ENCODE data around the gene LRRC38. TPM values are rescaled to one million over a fixed set of nuclear protein-coding genes. Genes with fewer than 3 reads are reported as not detected.
"Not testable (repeated sequence)": the region's sequence is repeated elsewhere in the genome, so short reads cannot be mapped to it uniquely, and the experiment has no call there.

LRRC38 gene
- total RNA-seq, 2 experiments from 2014 or later = not detected

DNA sequence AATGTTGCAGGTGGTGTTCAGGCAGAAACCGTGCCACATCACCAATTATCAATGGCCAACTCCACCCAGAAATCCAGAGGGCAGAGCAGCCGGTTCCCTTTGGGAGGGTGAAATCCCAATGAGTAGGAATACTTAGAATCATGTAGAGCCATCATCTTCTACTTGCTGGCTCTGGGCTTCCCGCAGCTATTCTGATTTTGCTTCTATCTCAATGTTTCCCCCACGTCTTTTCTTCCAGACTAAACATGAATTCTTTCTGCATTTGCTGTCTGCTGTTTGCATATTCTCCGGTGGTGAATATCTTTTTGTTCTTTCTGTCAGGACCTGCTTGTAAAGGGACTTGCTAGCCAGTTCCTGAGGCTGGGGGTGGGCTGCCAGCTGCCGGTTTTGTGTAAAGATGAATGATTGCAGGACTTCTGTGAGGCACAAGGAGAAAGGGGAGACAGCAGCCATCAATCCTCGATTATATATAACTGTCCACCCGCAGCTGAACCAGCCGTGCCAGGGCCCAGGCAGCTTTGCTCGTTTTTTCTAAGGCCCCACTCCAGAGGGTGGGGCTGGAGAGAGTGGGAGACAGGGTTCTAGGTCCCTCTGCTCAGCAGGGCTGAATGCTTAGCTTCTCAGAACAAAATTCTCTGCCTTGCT, 70.3 kb downstream of the LRRC38 start:
- Mint-ChIP-seq H3K27ac (no peak overlapping the region), H3K27me3 (peaks cover 2% of the 10 kb centered on the region), H3K4me3 (no peak overlapping the region), H3K36me3 (no peaks in the 10 kb centered on the region), H3K4me1 (ENCODE audit: low read depth) (no peaks in the 10 kb centered on the region), H3K9me3 (no peaks in the 10 kb centered on the region)
- POLR2A ChIA-PET = no interaction called here
- intact Hi-C loops (cut with micrococcal nuclease) = no loop called here
- no peak for DNase-seq
- CTCF ChIA-PET = no interaction called here

- H3K9me3 Mint-ChIP-seq; H3K4me3 Mint-ChIP-seq; CTCF ChIA-PET; H3K36me3 Mint-ChIP-seq; DNase-seq; H3K4me1 Mint-ChIP-seq (ENCODE audit: low read depth); H3K27ac Mint-ChIP-seq; intact Hi-C loops (cut with micrococcal nuclease); H3K27me3 Mint-ChIP-seq; POLR2A ChIA-PET: not testable (repeated sequence)
Observed at GRCh38 chr1:13439104-13439783, 74.6 kb downstream of the LRRC38 start.

- Mint-ChIP-seq H3K4me3 (no peak overlapping the region), H3K36me3 (no peaks in the 10 kb centered on the region), H3K9me3 (no peaks in the 10 kb centered on the region), H3K27me3 (no peaks in the 10 kb centered on the region), H3K27ac (no peak overlapping the region), H3K4me1 (ENCODE audit: low read depth) (no peaks in the 10 kb centered on the region)
- ChIA-PET POLR2A (no interaction called here), CTCF (no interaction called here)
- DNase-seq = no peak
- intact Hi-C loops (cut with micrococcal nuclease) = no loop called here
Observed at GRCh38 chr1:13435458-13435857, 78.3 kb downstream of the LRRC38 start.

DNA sequence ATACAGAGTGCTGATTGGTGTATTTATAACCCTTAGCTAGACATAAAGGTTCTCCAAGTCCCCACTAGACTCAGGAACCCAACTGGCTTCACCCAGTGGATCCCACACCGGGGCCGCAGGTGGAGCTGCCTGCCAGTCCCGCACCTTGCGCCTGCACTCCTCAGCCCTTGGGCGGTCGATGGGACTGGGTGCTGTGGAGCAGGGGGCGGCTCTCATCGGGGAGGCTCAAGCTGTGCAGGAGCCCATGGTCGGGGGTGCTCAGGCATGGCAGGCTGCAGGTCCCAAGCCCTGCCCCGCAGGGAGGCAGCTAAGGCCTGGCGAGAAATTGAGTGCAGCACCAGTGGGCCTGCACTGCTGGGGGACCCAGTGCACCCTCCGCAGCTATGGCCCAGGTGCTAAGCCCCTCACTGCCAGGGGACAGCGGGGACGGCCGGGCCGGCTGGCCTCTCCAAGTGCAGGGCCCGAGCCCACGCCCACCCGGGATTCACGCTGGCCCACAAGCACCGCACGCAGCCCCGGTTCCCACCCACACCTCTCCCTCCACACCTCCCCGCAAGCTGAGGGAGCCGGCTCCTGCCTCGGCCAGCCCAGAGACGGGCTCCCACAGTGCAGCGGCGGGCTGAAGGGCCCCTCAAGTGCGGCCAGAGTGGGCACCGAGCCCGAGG, 80.0 kb downstream of the LRRC38 start:
- H3K27ac Mint-ChIP-seq; H3K36me3 Mint-ChIP-seq; H3K27me3 Mint-ChIP-seq; DNase-seq; intact Hi-C loops (cut with micrococcal nuclease); CTCF ChIA-PET; POLR2A ChIA-PET; H3K4me3 Mint-ChIP-seq; H3K9me3 Mint-ChIP-seq; H3K4me1 Mint-ChIP-seq (ENCODE audit: low read depth): not testable (repeated sequence)

DNA sequence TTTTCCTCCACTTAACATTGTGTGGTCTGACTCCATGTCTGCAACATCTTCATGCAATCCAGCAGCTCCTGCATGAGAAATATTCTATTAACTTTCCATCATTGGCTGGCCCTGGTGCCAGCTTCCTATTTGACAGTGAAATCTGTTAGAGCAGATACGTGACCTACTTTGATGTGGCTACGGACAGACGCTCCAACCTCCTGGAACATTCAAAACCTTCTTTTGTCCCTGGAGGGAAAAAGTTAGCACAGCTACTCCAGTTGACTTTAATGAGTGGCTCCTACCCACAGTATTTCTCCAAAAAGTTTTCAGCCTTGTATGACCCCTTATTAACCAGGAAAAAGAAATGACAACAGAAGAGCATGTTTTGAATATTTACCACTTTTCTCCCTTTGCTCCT, 81.6 kb downstream of the LRRC38 start:
- Mint-ChIP-seq H3K36me3 (no peaks in the 10 kb centered on the region), H3K9me3 (no peaks in the 10 kb centered on the region), H3K27ac (no peak overlapping the region), H3K4me1 (ENCODE audit: low read depth) (no peaks in the 10 kb centered on the region), H3K27me3 (peaks cover 1% of the 10 kb centered on the region), H3K4me3 (no peak overlapping the region)
- DNase-seq = no peak
- POLR2A ChIA-PET = no interaction called here
- intact Hi-C loops (cut with micrococcal nuclease) = no loop called here
- CTCF ChIA-PET = no interaction called here

GRCh38 chr1:13430495-13430894, 83.3 kb downstream of the LRRC38 start:
- Mint-ChIP-seq H3K9me3 (no peaks in the 10 kb centered on the region), H3K4me1 (ENCODE audit: low read depth) (no peaks in the 10 kb centered on the region), H3K27ac (no peak overlapping the region), H3K27me3 (peaks cover 1% of the 10 kb centered on the region), H3K36me3 (no peaks in the 10 kb centered on the region), H3K4me3 (no peak overlapping the region)
- ChIA-PET CTCF (no interaction called here), POLR2A (no interaction called here)
- intact Hi-C loops (cut with micrococcal nuclease) = no loop called here
- DNase-seq = no peak

Other genes with a start within 250 kb of the LRRC38 start
- gene PRAMEF8, start 228.9 kb downstream of the LRRC38 start, total RNA-seq = not detected
- gene PRAMEF33, start 210.5 kb downstream of the LRRC38 start, total RNA-seq = not detected
- gene PRAMEF15, start 198.4 kb downstream of the LRRC38 start, total RNA-seq = not detected
- gene PRAMEF14, start 166.9 kb downstream of the LRRC38 start, total RNA-seq = not detected
- not detected for gene PRAMEF19, start 142.1 kb downstream of the LRRC38 start, total RNA-seq
- gene PRAMEF17, start 124.4 kb downstream of the LRRC38 start, total RNA-seq = not detected
- gene PRAMEF20, start 103.6 kb downstream of the LRRC38 start, total RNA-seq = not detected
- gene PDPN, start 69.8 kb upstream of the LRRC38 start, total RNA-seq = not detected
- gene PRDM2, start 186.2 kb upstream of the LRRC38 start, total RNA-seq = 10 to 100 TPM; 41.7 to 44.6 TPM

Measured in activated CD4-positive, alpha-beta memory T cell treated with anti-CD3 and anti-CD28 coated beads for 36 hours (primary cell).